ENCODE results near the gene FXN. TPM values are rescaled to one million over a fixed set of nuclear protein-coding genes. Genes with fewer than 3 reads are reported as not detected.

FXN gene
- total RNA-seq, 1 experiment from 2014 or later = 24.1 TPM

DNA sequence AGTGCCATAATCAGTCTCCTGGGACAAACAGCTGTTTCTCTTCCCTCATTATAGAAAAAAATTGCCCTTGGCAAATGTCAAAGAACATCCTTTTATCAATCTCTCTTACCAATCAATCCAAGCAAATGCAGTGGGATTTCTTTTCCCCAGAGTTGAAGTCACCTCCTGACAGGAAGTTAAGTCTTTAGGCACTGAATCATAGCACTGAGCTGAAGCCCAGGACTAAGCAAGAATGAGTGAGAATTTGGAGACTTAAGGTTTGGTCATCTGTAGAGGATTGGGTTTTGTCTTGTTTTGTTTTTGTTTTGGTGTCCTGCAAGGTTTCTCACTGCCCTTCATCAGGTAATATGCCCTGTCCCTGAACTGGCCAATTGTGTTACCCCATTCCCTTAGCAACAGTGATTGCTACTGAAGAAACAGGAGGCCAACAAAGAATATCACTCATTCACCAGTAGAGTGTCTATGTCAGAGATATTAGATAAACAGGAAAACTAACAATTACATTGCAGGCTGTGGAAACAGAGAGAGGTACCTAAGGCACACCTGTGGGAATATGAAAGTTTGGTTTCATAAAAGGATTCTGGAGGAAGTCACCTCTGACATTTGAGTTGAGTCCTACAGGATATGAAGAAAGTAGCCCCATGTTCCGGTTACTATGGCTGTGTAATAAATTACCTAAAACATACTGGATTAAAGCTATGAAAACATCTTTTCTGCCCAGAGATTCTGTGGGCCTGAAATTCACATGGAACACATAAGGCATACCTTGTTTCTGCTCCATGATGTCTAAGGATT lies 4.5 kb upstream of the FXN start (continued):
- no peak for TF ChIP-seq SRF (IDR thresholded peaks at IDR 0.05; ENCODE audit: low read depth)
- TF ChIP-seq POLR2AphosphoS5 (IDR thresholded peaks at IDR 0.05; ENCODE audit: low read depth, low read length) = no peak
- TF ChIP-seq EZH2 (IDR thresholded peaks at IDR 0.05) = no peak
- no peak for TF ChIP-seq ZFX (IDR thresholded peaks at IDR 0.05)
- TF ChIP-seq ELF1 (IDR thresholded peaks at IDR 0.05; ENCODE audit: borderline replicate concordance, low read depth) = no peak
- TF ChIP-seq, protein P1, sequence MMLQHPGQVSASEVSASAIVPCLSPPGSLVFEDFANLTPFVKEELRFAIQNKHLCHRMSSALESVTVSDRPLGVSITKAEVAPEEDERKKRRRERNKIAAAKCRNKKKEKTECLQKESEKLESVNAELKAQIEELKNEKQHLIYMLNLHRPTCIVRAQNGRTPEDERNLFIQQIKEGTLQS (IDR thresholded peaks at IDR 0.05) = no peak
- no peak for TF ChIP-seq CTCF (IDR thresholded peaks at IDR 0.05 in 2 of 3, conservative IDR thresholded peaks at IDR 0.05 in 1 of 3; ENCODE audit: borderline replicate concordance in 1 of 3, insufficient read depth in 1 of 3, low read depth in 2 of 3, low read length in 2 of 3)
- TF ChIP-seq FOSL1 (IDR thresholded peaks at IDR 0.05; ENCODE audit: low read depth) = no peak
- no peak for TF ChIP-seq ZNF274 (IDR thresholded peaks at IDR 0.05; ENCODE audit: low read depth, low read length)

GRCh38 chr9:69034071-69034470 lies 1.5 kb upstream of the FXN start:
- no peak for TF ChIP-seq EZH2phosphoT487 (IDR thresholded peaks at IDR 0.05; ENCODE audit: borderline replicate concordance)
- ChIA-PET POLR2A (no interaction called here), RAD21 (ENCODE audit: low non-redundant PET in 1 of 2, low total read pairs in 2 of 2, uncharacterized antibody in 2 of 2, unreplicated experiment in 2 of 2) (no interaction called here), CTCF (interaction anchor here (1.4 kb wide), 1 partner anchor 466 kb away, joined by 3 read pairs; no protein-coding TSS in a partner anchor)
- DNase-seq (ENCODE audit: low read depth, low spot score) = no peak
- intact Hi-C loops (cut with micrococcal nuclease) = loop anchor here (10.0 kb wide), 2 partner anchors 91 to 291 kb away; partner anchors contain the start of gene ENTREP1
- BruUV-seq (replicated peaks) = no TSS peak
- Histone ChIP-seq H3K27me3 (ENCODE audit: insufficient read depth, low read length) (no peaks in the 10 kb centered on the region), H3K4me1 (ENCODE audit: control insufficient read depth in 1 of 2, insufficient read depth in 2 of 2, low read length in 2 of 2) (peaks cover 0 to 11% of the 10 kb centered on the region in 2 experiments; a peak in 2 of 4 replicates), H3K4me2 (ENCODE audit: low read length) (no peak overlapping the region), H3K36me3 (ENCODE audit: control insufficient read depth in 1 of 2, insufficient read depth in 2 of 2, low read length in 2 of 2) (no peaks in the 10 kb centered on the region), H4K20me1 (ENCODE audit: insufficient read depth) (no peaks in the 10 kb centered on the region), H3K4me3 (replicated peaks in 1 of 2; ENCODE audit: low read depth in 1 of 2, low read length in 2 of 2) (no peak overlapping the region), H3K79me2 (ENCODE audit: insufficient read depth, low read length) (peaks cover 32% of the 10 kb centered on the region), H2AFZ (ENCODE audit: low read depth, low read length, poor library complexity, severe bottlenecking) (no peak overlapping the region), H3K27ac (ENCODE audit: low read depth, low read length) (no peak overlapping the region), H3K9ac (ENCODE audit: low read length) (no peak overlapping the region), H3K9me3 (ENCODE audit: control insufficient read depth in 1 of 2, insufficient read depth in 1 of 2, low read depth in 1 of 2, low read length in 2 of 2) (peaks cover 0 to 4% of the 10 kb centered on the region in 2 experiments; a peak in 2 of 4 replicates), H3K9me2 (ENCODE audit: insufficient read depth) (no peaks in the 10 kb centered on the region)
- ATAC-seq = no peak

Measured in HCT116 (cell line).